Hematopoietic multipotent progenitor cell treated with erythropoietin and hydrocortisone succinate and interleukin-3 and kit ligand, for 6 days (in vitro differentiated cells): ENCODE data around the gene OR7E24.
"Not testable (repeated sequence)": the region's sequence is repeated elsewhere in the genome, so short reads cannot be mapped to it uniquely, and the experiment has no call there.

ENCODE experiments used
- DNase-seq: peaks from one replicate; pipeline ENCODE4 v3.0.0-alpha.2; 2015

Gene OR7E24

DNA sequence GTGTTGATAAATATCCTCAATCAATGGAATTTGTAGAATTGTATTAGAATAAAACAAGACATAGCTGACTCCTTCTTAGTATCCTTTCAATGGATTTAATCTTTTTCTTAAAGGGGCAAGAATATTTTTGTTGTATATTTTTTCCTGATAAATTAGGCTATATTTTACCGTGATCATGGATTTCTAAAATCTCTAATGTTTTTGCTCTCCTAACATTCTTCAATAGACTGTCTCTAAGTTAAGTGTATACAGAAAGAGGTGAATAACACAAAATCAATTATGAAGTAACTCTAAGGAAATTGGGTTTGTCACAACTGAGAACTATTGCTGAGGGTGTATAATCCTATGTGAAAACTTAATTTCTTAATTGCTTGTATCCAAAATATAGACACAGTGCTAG lies at the start of gene OR7E24:
Gene OR7E24, plus strand, starts transcription at position 301 of the 400 bp plus-strand sequence. CDS start 114 bp downstream, outside the sequence.
- DNase-seq: no peak

DNA sequence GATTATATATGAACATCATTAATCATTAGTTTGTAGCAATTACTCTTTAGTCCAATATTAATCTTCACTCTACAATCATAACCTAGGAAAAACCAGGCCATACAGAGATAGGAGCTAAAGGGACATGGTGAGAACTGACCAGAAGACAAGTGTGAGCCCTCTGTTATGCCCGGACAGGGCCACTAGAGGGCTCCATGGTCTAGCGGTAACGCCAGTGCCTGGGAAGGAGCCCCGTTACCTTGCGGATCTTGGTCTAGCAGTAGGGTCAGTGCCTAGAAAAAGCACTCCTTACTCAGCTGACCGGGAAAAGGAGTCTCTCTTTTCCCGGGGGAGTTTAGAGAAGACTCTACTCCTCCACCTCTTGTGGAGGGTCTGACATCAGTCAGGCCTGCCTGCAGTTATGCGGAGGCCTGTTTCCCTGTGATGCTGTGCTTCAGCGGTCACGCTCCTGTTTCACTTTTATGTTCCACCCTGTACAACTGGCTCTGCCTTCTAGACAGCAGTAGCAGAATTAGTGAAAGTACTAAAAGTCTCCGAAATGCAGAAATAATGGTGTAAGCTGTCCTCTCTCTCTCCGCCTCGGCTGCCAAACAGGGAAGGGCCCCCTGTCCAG lies 45.1 kb upstream of the OR7E24 start:
- peak; percentile 74 for DNase-seq

DNA sequence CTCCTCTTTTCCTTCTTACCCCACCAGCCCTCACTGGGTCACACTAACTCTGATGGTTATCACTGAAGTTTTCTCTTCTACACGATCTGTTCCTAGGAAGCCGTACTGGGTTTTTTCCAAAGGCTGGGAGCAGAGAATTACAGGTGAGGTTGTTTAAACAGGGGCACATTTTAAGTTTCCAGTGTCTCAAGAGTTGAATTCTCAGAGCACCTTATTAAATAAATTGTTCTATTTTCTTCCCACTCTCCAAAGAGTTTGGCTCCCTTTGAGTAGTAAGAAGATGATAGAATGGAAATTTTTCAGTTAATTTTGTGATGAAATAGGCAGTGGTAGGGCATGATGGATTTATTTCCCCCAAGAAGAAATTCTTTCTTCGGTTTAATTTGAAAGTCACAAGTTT lies 31.2 kb upstream of the OR7E24 start, which contains the start of gene OR7D4:
Gene OR7D4, minus strand, starts transcription at position 101 of the 400 bp plus-strand sequence. CDS start 4,752 bp downstream, outside the sequence.
- no peak for DNase-seq

DNA sequence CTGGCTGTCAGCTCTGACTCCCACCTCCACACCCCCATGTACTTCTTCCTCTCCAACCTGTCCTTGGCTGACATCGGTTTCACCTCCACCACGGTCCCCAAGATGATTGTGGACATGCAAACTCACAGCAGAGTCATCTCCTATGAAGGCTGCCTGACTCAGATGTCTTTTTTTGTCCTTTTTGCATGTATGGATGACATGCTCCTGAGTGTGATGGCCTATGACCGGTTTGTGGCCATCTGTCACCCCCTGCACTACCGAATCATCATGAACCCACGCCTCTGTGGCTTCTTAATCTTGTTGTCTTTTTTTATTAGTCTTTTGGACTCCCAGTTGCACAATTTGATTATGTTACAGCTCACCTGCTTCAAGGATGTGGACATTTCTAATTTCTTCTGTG lies 506 bp downstream of the OR7E24 start:
- DNase-seq: no peak

DNA sequence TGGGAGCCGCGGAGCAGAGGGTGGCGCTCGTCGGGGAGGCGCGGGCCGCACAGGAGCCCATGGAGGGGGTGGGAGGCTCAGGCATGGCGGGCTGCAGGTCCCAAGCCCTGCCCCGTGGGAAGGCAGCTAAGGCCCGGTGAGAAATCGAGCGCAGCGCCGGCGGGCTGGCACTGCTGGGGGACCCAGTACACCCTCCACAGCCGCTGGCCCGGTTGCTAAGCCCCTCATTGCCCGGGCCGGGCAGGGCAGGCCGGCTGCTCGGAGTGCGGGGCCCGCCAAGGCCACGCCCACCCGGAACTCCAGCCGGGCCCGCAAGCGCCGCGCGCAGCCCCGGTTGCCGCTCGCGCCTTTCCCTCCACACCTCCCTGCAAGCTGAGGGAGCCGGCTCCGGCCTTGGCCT lies 32.8 kb downstream of the OR7E24 start:
- DNase-seq: not testable (repeated sequence)

DNA sequence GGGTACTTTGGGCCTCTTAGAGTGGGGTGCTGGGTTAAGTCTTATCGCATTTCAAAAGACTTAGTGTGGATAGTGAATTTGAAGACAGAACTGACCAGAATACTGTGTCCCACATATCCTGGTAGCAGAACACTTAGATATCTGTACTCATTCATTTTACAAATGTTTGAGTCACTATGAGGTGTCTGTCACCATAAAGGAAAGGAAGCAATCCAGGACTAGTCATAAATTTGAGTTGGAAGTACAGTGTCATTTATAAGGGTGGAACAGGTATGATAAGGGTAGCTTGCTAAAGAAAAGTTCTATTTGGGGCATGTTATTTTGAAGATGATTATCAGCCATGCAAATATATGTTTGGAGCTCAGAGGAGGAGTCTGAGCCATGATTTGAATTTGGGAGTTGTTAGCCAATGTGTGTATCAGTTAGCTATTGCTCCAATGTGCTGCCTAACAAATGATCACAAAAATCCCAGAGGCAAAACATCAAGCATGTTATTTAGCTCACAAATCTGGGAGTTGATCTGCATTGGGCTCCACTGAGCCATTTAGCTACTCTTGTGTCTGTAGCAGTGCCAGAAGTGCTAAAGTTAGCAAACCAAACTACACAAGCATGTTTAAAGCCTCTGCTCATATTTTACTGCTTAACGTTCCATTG lies 38.6 kb downstream of the OR7E24 start:
- no peak for DNase-seq

DNA sequence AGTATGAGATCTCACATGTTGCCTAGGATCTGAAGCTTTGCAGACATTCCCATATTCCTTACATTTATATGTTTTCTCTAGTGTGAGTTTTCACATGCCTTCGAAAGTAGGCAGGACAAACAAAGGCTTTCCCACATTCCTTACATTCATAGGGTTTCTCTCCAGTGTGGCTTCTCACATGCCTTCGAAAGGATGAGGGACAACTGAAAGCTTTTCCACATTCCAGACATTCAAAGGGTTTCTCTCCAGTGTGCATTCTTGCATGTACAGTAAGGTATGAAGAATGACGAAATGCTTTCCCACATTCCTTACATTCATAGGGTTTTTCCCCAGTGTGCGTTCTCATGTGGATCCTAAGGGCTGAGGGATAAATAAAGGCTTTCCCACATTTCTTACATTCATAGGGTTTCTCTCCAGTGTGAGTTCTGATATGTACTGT lies 44.7 kb downstream of the OR7E24 start:
- DNase-seq: no peak

DNA sequence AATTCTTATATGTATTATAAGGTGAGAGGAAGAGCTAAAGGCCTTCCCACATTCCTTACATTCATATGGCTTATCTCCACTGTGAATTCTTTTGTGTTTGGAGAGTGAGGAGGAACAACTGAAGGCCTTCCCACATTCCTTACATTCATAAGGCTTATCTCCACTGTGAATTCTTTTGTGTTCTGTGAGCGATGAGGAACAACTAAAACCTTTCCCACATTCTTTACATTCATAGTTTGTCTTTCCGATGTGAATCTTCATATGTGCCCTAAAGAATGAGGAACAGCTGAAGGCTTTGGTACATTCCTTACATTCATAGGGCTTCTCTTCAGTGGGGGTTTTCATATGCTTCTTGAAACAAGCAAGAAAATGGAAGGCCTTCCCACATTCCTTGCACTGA lies 45.6 kb downstream of the OR7E24 start:
- no peak for DNase-seq
